HEK293T (cell line): Measurements from ENCODE around the gene DHX16.

ENCODE experiments used
- ARNT ChIP-seq: fragments of 450-650 bp; IDR thresholded peaks from 2 replicates; pipeline ENCODE4 v1.6.1; 2017; ENCODE audit warnings: mild to moderate bottlenecking
- CTBP1 ChIP-seq: fragments of 450-650 bp; IDR thresholded peaks from 2 replicates; pipeline ENCODE4 v1.6.1; 2016; ENCODE audit warnings: borderline replicate concordance
- ELF4 ChIP-seq: fragments of 450-650 bp; IDR thresholded peaks from 2 replicates; pipeline ENCODE4 v1.6.1; 2017; ENCODE audit warnings: antibody characterized with exemption
- FOXA1 ChIP-seq: fragments of 450-650 bp; IDR thresholded peaks from 2 replicates; pipeline ENCODE4 v1.6.1; 2016; ENCODE audit warnings: mild to moderate bottlenecking
- FOXK2 ChIP-seq: fragments of 450-650 bp; IDR thresholded peaks from 2 replicates; pipeline ENCODE4 v1.6.1; 2016; ENCODE audit warnings: mild to moderate bottlenecking
- FOXM1 ChIP-seq: fragments of 450-650 bp; IDR thresholded peaks from 2 replicates; pipeline ENCODE4 v1.6.1; 2017; ENCODE audit warnings: mild to moderate bottlenecking, borderline replicate concordance
- HDGF ChIP-seq: fragments of 450-650 bp; IDR thresholded peaks from 2 replicates; pipeline ENCODE4 v1.6.1; 2017; ENCODE audit warnings: antibody characterized with exemption, borderline replicate concordance
- L3MBTL2 ChIP-seq: fragments of 450-650 bp; conservative IDR thresholded peaks from 2 replicates; pipeline ENCODE4 v1.6.1; 2016; ENCODE audit warnings: mild to moderate bottlenecking
- LEF1 ChIP-seq: fragments of 450-650 bp; IDR thresholded peaks from 2 replicates; pipeline ENCODE4 v1.6.1; 2017; ENCODE audit warnings: mild to moderate bottlenecking, borderline replicate concordance
- PKNOX1 ChIP-seq: fragments of 450-650 bp; IDR thresholded peaks from 2 replicates; pipeline ENCODE4 v1.6.1; 2016
- SP1 ChIP-seq: fragments of 450-650 bp; IDR thresholded peaks from 2 replicates; pipeline ENCODE4 v1.6.1; 2017
- SUZ12 ChIP-seq: fragments of 450-650 bp; IDR thresholded peaks from 2 replicates; pipeline ENCODE4 v1.6.1; 2016; ENCODE audit warnings: mild to moderate bottlenecking
- TARDBP ChIP-seq: fragments of 450-650 bp; IDR thresholded peaks from 2 replicates; pipeline ENCODE4 v1.6.1; 2016
- ZNF384 ChIP-seq: fragments of 450-650 bp; IDR thresholded peaks from 2 replicates; pipeline ENCODE4 v1.6.1; 2016

DNA sequence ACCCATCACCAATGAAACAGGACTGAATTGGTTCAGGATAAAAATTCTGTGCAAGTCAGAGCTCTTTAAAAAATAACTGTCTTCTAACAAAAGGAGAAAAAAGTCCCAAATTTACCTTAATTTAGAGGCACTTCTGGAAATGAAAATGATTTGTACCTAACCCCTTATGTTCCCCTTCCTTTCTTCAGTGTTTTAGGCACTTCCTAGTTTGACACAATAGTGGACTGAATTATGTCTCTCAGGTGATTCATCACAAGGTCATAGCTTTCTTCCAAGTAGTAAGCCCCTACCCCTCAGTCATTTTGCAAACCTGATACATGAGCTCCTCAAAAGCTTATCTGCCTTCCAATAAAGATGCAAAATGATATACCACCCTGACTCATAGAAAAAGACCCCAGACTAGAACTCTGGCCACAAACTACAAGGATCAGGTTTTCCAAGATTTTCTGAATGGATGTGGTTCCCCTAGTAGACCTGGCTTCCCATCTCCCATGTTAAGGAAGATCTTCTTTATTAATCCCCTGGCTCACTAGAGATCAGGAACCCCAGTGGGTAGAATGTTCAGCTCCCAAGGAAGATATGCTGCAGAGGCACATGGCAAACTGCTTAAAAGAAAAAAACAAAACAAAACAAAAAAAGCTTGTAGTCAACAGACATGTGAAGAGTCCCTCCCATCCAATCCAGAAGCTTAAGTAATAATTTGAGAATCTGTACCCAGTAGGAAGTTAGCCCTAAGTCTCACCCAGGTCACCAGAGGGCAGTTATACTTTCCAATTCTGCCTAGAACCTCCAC lies 59.4 kb downstream of the DHX16 start:
- TF ChIP-seq TARDBP (no peak), HDGF (no peak), LEF1 (no peak), SP1 (no peak), FOXA1 (no peak), SUZ12 (no peak), CTBP1 (no peak), ZNF384 (no peak), PKNOX1 (no peak), ARNT (no peak), ELF4 (no peak), L3MBTL2 (no peak; the same call in 1 of the 2 replicates), FOXM1 (no peak), FOXK2 (no peak)
